HepG2 (cell line): ENCODE results near the gene GALNT18. TPM values are rescaled to one million over a fixed set of nuclear protein-coding genes. Genes with fewer than 3 reads are reported as not detected.

Source experiments
- ATAC-seq: fragments of 200-7000 bp; cut with Tn5 transposase; 3 replicates; pipeline ENCODE4 v1.9.1; 2020; ENCODE audit warnings: mild to moderate bottlenecking, moderate library complexity
- BruUV-seq: library from RNA; stranded (reverse); fragments of 400-500 nt; replicated peaks from 2 replicates; lab custom pipeline; 2021; lab: Mats Ljungman, UMichigan
- CTCF ChIA-PET: fragments of 300-600 bp; formaldehyde crosslinking; extraction: SDS; loops from one replicate; lab custom pipeline; 2021; ENCODE audit warnings: low total read pairs, inconsistent platforms, low intra/inter-chr PET ratio; lab: Yijun Ruan, JAX
- POLR2A ChIA-PET: fragments of 350-600 bp; sonication (Branson Sonifier 250); formaldehyde crosslinking; loops from one replicate; lab custom pipeline; 2020; ENCODE audit warnings: antibody characterized with exemption, inconsistent platforms; lab: Yijun Ruan, JAX
- DNase-seq: peaks from one replicate; pipeline ENCODE4 v3.0.0-alpha.2; 2015; ENCODE audit warnings: low spot score
- FAIRE-seq: peaks from 3 replicates; lab custom pipeline; 2011; peaks lifted over from hg19 to GRCh38; lab: Jason Lieb, UNC
- H2AFZ ChIP-seq: one replicate; pipeline ENCODE4 v1.6.1; 2011; ENCODE audit warnings: low read length, inconsistent platforms
- H3K27ac ChIP-seq: fragments of 300-600 bp; 3 replicates; pipeline ENCODE4 v1.8.0; 2011; ENCODE audit warnings: mixed run types, mild to moderate bottlenecking, mixed read lengths, low read length, inconsistent platforms; ENCODE audit not compliant: insufficient read depth; ENCODE audit errors: extremely low read length
- H3K27me3 ChIP-seq, 2 experiments: fragments of 200-600 bp in 1 of 2; 2 replicates in 1 of 2; 3 replicates in 1 of 2; pipeline versions ENCODE4 v1.6.0 to v1.8.0; 2011; ENCODE audit warnings: low read length in 2 of 2, mild to moderate bottlenecking in 2 of 2, moderate library complexity in 2 of 2, inconsistent platforms in 1 of 2; ENCODE audit not compliant: insufficient read depth in 2 of 2, control insufficient read depth in 1 of 2
- H3K36me3 ChIP-seq, 2 experiments: fragments of 200-600 bp in 1 of 2; replicated peaks in 1 of 2; 2 replicates in 1 of 2; 3 replicates in 1 of 2; pipeline versions ENCODE4 v1.5.1 to v1.8.0; 2011; ENCODE audit warnings: low read length in 2 of 2, inconsistent platforms in 1 of 2; ENCODE audit not compliant: insufficient read depth in 2 of 2, control insufficient read depth in 1 of 2
- H3K4me1 ChIP-seq: 2 replicates; pipeline ENCODE4 v1.5.1; 2012; ENCODE audit warnings: low read length, inconsistent platforms; ENCODE audit not compliant: insufficient read depth
- H3K4me2 ChIP-seq: 2 replicates; pipeline ENCODE4 v1.6.0; 2011; ENCODE audit warnings: low read depth, low read length, inconsistent platforms
- H3K4me3 ChIP-seq, 3 experiments: fragments of 200-600 bp in 1 of 3; sonication (generic), shearing (Covaris generic) in 1 of 3; replicated peaks in 1 of 3; 2 replicates each; pipeline ENCODE4 v1.5.1; 2011 to 2016; ENCODE audit warnings: low read length in 3 of 3, inconsistent platforms in 2 of 3, low read depth in 2 of 3, mild to moderate bottlenecking in 2 of 3, control low read depth in 1 of 3, mixed read lengths in 1 of 3; ENCODE audit not compliant: insufficient read depth in 1 of 3
- H3K79me2 ChIP-seq: one replicate; pipeline ENCODE4 v1.6.1; 2011; ENCODE audit warnings: low read length, inconsistent platforms; ENCODE audit not compliant: insufficient read depth
- H3K9ac ChIP-seq: 2 replicates; pipeline ENCODE4 v1.6.0; 2011; ENCODE audit warnings: mild to moderate bottlenecking, low read depth, low read length, inconsistent platforms; ENCODE audit not compliant: insufficient read depth
- H3K9me3 ChIP-seq: 2 replicates; pipeline ENCODE4 v1.5.1; 2012; ENCODE audit warnings: mild to moderate bottlenecking, low read length
- H4K20me1 ChIP-seq: 2 replicates; pipeline ENCODE4 v1.6.0; 2011; ENCODE audit warnings: inconsistent platforms, mild to moderate bottlenecking, low read length, moderate library complexity; ENCODE audit not compliant: insufficient read depth
- ETS1 ChIP-seq: sonication (generic); formaldehyde crosslinking; IDR thresholded peaks from 2 replicates; pipeline ENCODE4 v1.4.0; 2020; ENCODE audit warnings: missing genetic modification reagents
- LRRFIP1 ChIP-seq: sonication (generic); formaldehyde crosslinking; conservative IDR thresholded peaks from 2 replicates; pipeline ENCODE4 v1.4.0; 2020; ENCODE audit warnings: missing genetic modification reagents
- MAFG ChIP-seq: sonication (generic); formaldehyde crosslinking; IDR thresholded peaks from 2 replicates; pipeline ENCODE4 v1.5.1; 2020; ENCODE audit warnings: mild to moderate bottlenecking, missing genetic modification reagents
- MYC ChIP-seq: sonication (generic); formaldehyde crosslinking; IDR thresholded peaks from 2 replicates; pipeline ENCODE4 v1.9.0; 2021; ENCODE audit warnings: missing genetic modification reagents, borderline replicate concordance
- RBAK ChIP-seq: sonication (generic); formaldehyde crosslinking; IDR thresholded peaks from 2 replicates; pipeline ENCODE4 v1.5.1; 2020; ENCODE audit warnings: mild to moderate bottlenecking, missing genetic modification reagents
- ZNF549 ChIP-seq: sonication (generic); formaldehyde crosslinking; IDR thresholded peaks from 2 replicates; pipeline ENCODE4 v1.5.0; 2020; ENCODE audit warnings: missing genetic modification reagents
- ZNF629 ChIP-seq: sonication (generic); formaldehyde crosslinking; conservative IDR thresholded peaks from 2 replicates; pipeline ENCODE4 v1.5.0; 2020; ENCODE audit warnings: missing genetic modification reagents
- in situ Hi-C: cut with HindIII; loops from 2 replicates; pipeline ENCODE4 v1.10.0; 2017; ENCODE audit warnings: low pct_unique_long_range_greater_than_20kb; ENCODE audit not compliant: extremely low pct_ligation_motif_present
- intact Hi-C: fragments of 100-400 bp; cut with micrococcal nuclease; formaldehyde crosslinking; loops from one replicate; pipeline ENCODE4 v1.10.0; 2022; ENCODE audit not compliant: unreplicated experiment
- polyA plus RNA-seq, 8 experiments: library from polyadenylated mRNA; depleted of rRNA in 3 of 8; stranded (reverse) in 7 of 8; unstranded in 1 of 8; fragments of >200 nt; fragmentation: Illumina TruSeq in 4 of 8; extraction: Trizol in 4 of 8; gene quantifications; 2 replicates each; pipeline versions ENCODE4 v1.2.1 to v1.2.3, GENCODE V29; 2011 to 2016; ENCODE audit warnings: low read depth in 4 of 8, missing spikeins in 1 of 8, mixed read lengths in 1 of 8; ENCODE audit not compliant: insufficient read depth in 1 of 8
- total RNA-seq, 5 experiments: library from RNA; depleted of rRNA; stranded (reverse); fragments of >200 nt; fragmentation: Illumina TruSeq; extraction: Trizol; gene quantifications; 2 replicates each; pipeline ENCODE4 v1.2.3, GENCODE V29; 2016; ENCODE audit warnings: low read depth in 1 of 5
- TF ChIP-seq, protein P1 (sequence below): IDR thresholded peaks from 2 replicates; pipeline ENCODE4 v1.6.1; 2016; ENCODE audit warnings: missing genetic modification reagents, missing compliant biosample characterization

Gene GALNT18
- total and polyA plus RNA-seq, 2 of the 13 experiments (the other 11 are each of a cell fraction or from before 2014, with no cell fraction given) = 0.11 TPM; not detected in 1

DNA sequence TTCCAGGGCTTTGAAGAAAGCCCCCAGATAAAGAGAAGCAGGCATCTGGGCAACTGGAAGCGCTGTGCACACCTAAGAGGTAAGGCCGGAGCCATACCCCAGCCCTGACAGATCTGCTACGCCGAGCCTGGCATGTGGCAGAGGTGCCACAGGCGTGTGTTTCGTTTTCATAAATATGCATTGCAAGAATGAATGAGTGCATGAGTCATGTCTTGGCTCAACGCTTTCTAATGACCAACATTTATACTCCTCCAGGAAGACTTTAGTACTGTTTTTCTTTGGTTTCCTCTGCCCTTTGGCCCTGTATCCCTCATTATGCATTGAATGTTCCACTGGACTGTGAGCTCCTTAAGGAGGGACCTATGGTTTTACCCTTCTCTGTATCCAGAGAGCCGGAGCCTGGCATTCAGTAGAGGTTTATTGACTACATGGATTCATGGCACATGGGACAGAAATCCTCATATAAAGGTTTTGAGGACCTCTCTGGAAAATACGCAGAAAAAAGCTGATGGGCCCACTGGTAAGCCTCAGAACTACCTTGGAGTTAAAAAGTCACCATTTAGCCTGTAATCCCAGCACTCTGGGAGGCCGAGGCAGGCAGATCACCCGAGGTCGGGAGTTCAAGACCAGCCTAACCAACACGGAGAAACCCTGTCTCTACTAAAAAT, 229.9 kb downstream of the GALNT18 start (continued):
- TF ChIP-seq ETS1 (no peak), MAFG (no peak), ZNF549 (CRISPR knock-in tag) (no peak), RBAK (CRISPR knock-in tag) (no peak), MYC (CRISPR knock-in tag) (no peak)
- TF ChIP-seq, protein P1, sequence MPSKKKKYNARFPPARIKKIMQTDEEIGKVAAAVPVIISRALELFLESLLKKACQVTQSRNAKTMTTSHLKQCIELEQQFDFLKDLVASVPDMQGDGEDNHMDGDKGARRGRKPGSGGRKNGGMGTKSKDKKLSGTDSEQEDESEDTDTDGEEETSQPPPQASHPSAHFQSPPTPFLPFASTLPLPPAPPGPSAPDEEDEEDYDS (CRISPR knock-in tag) = no peak

DNA sequence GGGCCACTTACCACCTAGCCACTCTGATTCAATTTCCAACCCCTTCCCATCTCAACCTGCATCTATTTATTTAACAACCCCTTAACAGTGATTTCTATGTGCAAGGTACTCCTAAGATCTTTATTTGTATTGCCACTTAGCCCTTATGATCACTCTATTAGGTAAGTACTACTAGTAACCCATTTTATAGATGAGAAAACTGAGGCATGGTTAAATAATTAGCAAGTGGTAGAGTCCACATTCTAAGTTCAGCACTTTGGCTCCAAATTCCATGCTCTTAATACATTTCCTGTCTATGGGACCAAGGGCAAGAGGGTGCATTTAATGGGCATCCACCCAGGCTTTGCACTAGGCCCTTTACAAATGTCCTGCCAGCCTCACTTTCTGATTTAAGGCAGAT, 230.6 kb downstream of the GALNT18 start:
- Histone ChIP-seq H2AFZ (no peak overlapping the region), H4K20me1 (no peaks in the 10 kb centered on the region), H3K27me3 (peaks cover 0 to 7% of the 10 kb centered on the region in 2 experiments; a peak in 3 of 5 replicates), H3K4me3 (no peak overlapping the region), H3K4me1 (no peaks in the 10 kb centered on the region), H3K79me2 (no peaks in the 10 kb centered on the region), H3K4me2 (no peak overlapping the region), H3K9ac (no peak overlapping the region), H3K36me3 (no peaks in the 10 kb centered on the region), H3K27ac (no peak overlapping the region), H3K9me3 (no peaks in the 10 kb centered on the region)
- BruUV-seq = no TSS peak
- intact Hi-C loops = no loop called here
- no peak for ATAC-seq
- POLR2A ChIA-PET = no interaction called here
- no peak for FAIRE-seq
- CTCF ChIA-PET = no interaction called here
- DNase-seq = no peak
- TF ChIP-seq LRRFIP1 (no peak), ZNF629 (CRISPR knock-in tag) (peak; percentile 50)
- in situ Hi-C loops = no loop called here
